Transverse colon (tissue), 4 donors: ENCODE results near the gene EMILIN1.

Experiments
- CTCF ChIP-seq, 5 experiments: fragments of 200-600 bp in 3 of 5; fragments of 450-650 bp in 2 of 5; sonication (generic) in 3 of 5; IDR thresholded peaks; 1 replicate in 2 of 5; 2 replicates in 3 of 5; pipeline ENCODE4 v1.5.1; 2016 to 2017; ENCODE audit warnings: antibody characterized with exemption in 5 of 5, inconsistent platforms in 3 of 5, mild to moderate bottlenecking in 2 of 5, moderate library complexity in 1 of 5
- EP300 ChIP-seq: sonication (generic); formaldehyde crosslinking; IDR thresholded peaks from one replicate; pipeline ENCODE4 v1.6.1; 2017; ENCODE audit warnings: antibody characterized with exemption, low read depth
- POLR2A ChIP-seq: fragments of 450-650 bp; IDR thresholded peaks from one replicate; pipeline ENCODE4 v1.6.1; 2016; ENCODE audit warnings: antibody characterized with exemption, mild to moderate bottlenecking, moderate library complexity
- POLR2AphosphoS5 ChIP-seq, 3 donors: sonication (generic); formaldehyde crosslinking; IDR thresholded peaks; one replicate each; pipeline ENCODE4 v1.6.1; 2016; ENCODE audit warnings: antibody characterized with exemption in 3 of 3

GRCh38 chr2:27126252-27126710, 47.9 kb downstream of the EMILIN1 start:
- TF ChIP-seq CTCF (IDR thresholded peaks at IDR 0.05) (no peak), POLR2A (no peak), EP300 (no peak), POLR2AphosphoS5 (IDR thresholded peaks at IDR 0.05) (no peak)
